ENCODE measurements around the gene FCN1.

FCN1 gene

GRCh38 chr9:134936346-134937163 is 18.8 kb upstream of the FCN1 start:
- H3K9ac ChIP-seq, result no peak overlapping the region
- no peak for TF ChIP-seq CTCF (IDR thresholded peaks at IDR 0.05)
- H3K4me3 ChIP-seq (ENCODE audit: low read depth, low read length), result no peak overlapping the region
- no peak overlapping the region for H3K4me2 ChIP-seq (ENCODE audit: low read length)
- no peaks in the 10 kb centered on the region for H3K27me3 ChIP-seq (ENCODE audit: control insufficient read depth, insufficient read depth, low read length)
- H2AFZ ChIP-seq, result no peak overlapping the region
- no peaks in the 10 kb centered on the region for H3K79me2 ChIP-seq
- H3K9me3 ChIP-seq (ENCODE audit: control insufficient read depth, low read length), result no peaks in the 10 kb centered on the region
- no peaks in the 10 kb centered on the region for H3K4me1 ChIP-seq
- no peak overlapping the region for H3K27ac ChIP-seq
- H3K36me3 ChIP-seq (ENCODE audit: control insufficient read depth, insufficient read depth, low read length), result no peaks in the 10 kb centered on the region

GRCh38 chr9:134935701-134936345 is 18.1 kb upstream of the FCN1 start:
- no peaks in the 10 kb centered on the region for H3K9me3 ChIP-seq (ENCODE audit: control insufficient read depth, low read length)
- no peaks in the 10 kb centered on the region for H3K27me3 ChIP-seq (ENCODE audit: control insufficient read depth, insufficient read depth, low read length)
- no peaks in the 10 kb centered on the region for H3K79me2 ChIP-seq
- H3K9ac ChIP-seq, result no peak overlapping the region
- no peaks in the 10 kb centered on the region for H3K36me3 ChIP-seq (ENCODE audit: control insufficient read depth, insufficient read depth, low read length)
- H2AFZ ChIP-seq, result no peak overlapping the region
- H3K27ac ChIP-seq, result no peak overlapping the region
- no peak overlapping the region for H3K4me3 ChIP-seq (ENCODE audit: low read depth, low read length)
- no peaks in the 10 kb centered on the region for H3K4me1 ChIP-seq
- H3K4me2 ChIP-seq (ENCODE audit: low read length), result no peak overlapping the region
- no peak for TF ChIP-seq CTCF (IDR thresholded peaks at IDR 0.05)

- no peaks in the 10 kb centered on the region for H3K9me3 ChIP-seq (ENCODE audit: control insufficient read depth, low read length)
- no peak overlapping the region for H3K4me2 ChIP-seq (ENCODE audit: low read length)
- H3K27ac ChIP-seq, result no peak overlapping the region
- no peaks in the 10 kb centered on the region for H3K36me3 ChIP-seq (ENCODE audit: control insufficient read depth, insufficient read depth, low read length)
- no peak for TF ChIP-seq CTCF (IDR thresholded peaks at IDR 0.05)
- H3K27me3 ChIP-seq (ENCODE audit: control insufficient read depth, insufficient read depth, low read length), result no peaks in the 10 kb centered on the region
- H3K9ac ChIP-seq, result no peak overlapping the region
- H3K4me1 ChIP-seq, result no peaks in the 10 kb centered on the region
- H2AFZ ChIP-seq, result no peak overlapping the region
- H3K79me2 ChIP-seq, result no peaks in the 10 kb centered on the region
- no peak overlapping the region for H3K4me3 ChIP-seq (ENCODE audit: low read depth, low read length)
These were observed 17.4 kb upstream of the FCN1 start for GRCh38 chr9:134935056-134935640.

GRCh38 chr9:134933076-134933659 is 15.5 kb upstream of the FCN1 start:
- Histone ChIP-seq H3K36me3 (ENCODE audit: control insufficient read depth, insufficient read depth, low read length) (no peaks in the 10 kb centered on the region), H3K9ac (no peak overlapping the region), H3K4me1 (no peaks in the 10 kb centered on the region), H3K9me3 (ENCODE audit: control insufficient read depth, low read length) (no peaks in the 10 kb centered on the region), H3K27ac (no peak overlapping the region), H3K4me2 (ENCODE audit: low read length) (no peak overlapping the region), H3K79me2 (no peaks in the 10 kb centered on the region), H2AFZ (no peak overlapping the region), H3K27me3 (ENCODE audit: control insufficient read depth, insufficient read depth, low read length) (no peaks in the 10 kb centered on the region), H3K4me3 (ENCODE audit: low read depth, low read length) (no peak overlapping the region)
- TF ChIP-seq CTCF (IDR thresholded peaks at IDR 0.05), result no peak
